ENCODE data around the gene KRT84. TPM values are rescaled to one million over a fixed set of nuclear protein-coding genes. Genes with fewer than 3 reads are reported as not detected.

The KRT84 gene
- total RNA-seq, 3 donors from 2014 or later (not counting 1 experiment from before 2014, with no cell fraction given), result not detected

DNA sequence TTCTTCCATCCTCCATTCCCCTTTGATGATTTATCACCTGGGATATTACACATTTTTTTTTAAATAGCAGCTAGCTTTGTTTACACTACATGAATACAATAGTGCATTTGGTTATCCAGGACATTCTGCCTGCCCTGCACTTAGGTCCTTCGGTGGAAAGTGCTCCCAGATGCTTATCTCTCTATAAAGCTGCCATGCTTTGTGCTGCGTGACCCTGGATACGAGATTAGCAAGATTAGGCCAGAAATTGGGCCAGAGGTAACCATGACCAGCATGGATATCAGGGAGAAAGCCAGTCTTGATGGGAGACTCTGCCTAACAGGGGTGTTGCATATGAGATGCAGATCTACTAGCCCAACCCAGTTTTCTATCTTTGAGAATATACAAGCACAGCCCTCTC, 52.1 kb downstream of the KRT84 start:
- peaks cover 0 to 4% of the 10 kb centered on the region in 2 donors for H3K9me3 Mint-ChIP-seq
- no peak overlapping the region for H3K4me3 Mint-ChIP-seq
- H3K4me1 Mint-ChIP-seq, result no peaks in the 10 kb centered on the region
- intact Hi-C loops (cut with micrococcal nuclease), result no loop called here
- Histone ChIP-seq H3K4me3 (ENCODE audit: low read length) (no peak overlapping the region), H3K36me3 (ENCODE audit: control insufficient read depth, insufficient read depth, low read length) (no peaks in the 10 kb centered on the region), H3K4me1 (ENCODE audit: control insufficient read depth, insufficient read depth, low read length) (no peaks in the 10 kb centered on the region), H3K27ac (ENCODE audit: low read length) (no peak overlapping the region), H3K9me3 (ENCODE audit: control insufficient read depth, insufficient read depth, low read length) (no peaks in the 10 kb centered on the region), H3K27me3 (ENCODE audit: control insufficient read depth, insufficient read depth, low read length) (peaks cover 6% of the 10 kb centered on the region)
- H3K27me3 Mint-ChIP-seq (ENCODE audit: low read depth in 2 of 2), result peaks cover 47% of the 10 kb centered on the region in 2 donors
- TF ChIP-seq, protein P1, sequence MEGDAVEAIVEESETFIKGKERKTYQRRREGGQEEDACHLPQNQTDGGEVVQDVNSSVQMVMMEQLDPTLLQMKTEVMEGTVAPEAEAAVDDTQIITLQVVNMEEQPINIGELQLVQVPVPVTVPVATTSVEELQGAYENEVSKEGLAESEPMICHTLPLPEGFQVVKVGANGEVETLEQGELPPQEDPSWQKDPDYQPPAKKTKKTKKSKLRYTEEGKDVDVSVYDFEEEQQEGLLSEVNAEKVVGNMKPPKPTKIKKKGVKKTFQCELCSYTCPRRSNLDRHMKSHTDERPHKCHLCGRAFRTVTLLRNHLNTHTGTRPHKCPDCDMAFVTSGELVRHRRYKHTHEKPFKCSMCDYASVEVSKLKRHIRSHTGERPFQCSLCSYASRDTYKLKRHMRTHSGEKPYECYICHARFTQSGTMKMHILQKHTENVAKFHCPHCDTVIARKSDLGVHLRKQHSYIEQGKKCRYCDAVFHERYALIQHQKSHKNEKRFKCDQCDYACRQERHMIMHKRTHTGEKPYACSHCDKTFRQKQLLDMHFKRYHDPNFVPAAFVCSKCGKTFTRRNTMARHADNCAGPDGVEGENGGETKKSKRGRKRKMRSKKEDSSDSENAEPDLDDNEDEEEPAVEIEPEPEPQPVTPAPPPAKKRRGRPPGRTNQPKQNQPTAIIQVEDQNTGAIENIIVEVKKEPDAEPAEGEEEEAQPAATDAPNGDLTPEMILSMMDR (IDR thresholded peaks at IDR 0.05), result no peak
- ATAC-seq, result no peak
- no peaks in the 10 kb centered on the region for H3K36me3 Mint-ChIP-seq
- no peak overlapping the region for H3K27ac Mint-ChIP-seq
- DNase-seq, result no peak
- WGBS (ENCODE audit: insufficient coverage), result 67% methylated on average over 3 of the region's 3 CpGs

DNA sequence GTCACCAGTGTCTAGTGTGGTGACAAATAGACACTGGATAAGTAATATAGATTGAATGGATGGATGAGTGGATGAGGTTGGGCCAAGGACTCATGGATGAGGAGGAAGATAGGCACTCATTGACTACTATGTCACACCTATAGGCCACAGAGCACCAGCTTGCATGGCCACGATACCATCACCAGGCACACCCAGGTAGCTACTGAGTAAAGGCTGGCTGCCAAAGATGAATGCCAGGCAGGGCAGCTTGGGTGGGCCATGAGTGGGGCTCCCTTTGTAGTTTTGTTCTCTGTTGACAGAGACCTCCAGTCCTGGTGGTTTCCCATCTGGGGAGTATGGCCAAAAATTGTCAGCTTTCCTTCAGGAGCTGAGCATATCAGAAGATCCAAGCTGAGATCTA, 53.1 kb downstream of the KRT84 start:
- Histone ChIP-seq H3K9me3 (ENCODE audit: control insufficient read depth, insufficient read depth, low read length) (no peaks in the 10 kb centered on the region), H3K4me1 (ENCODE audit: control insufficient read depth, insufficient read depth, low read length) (peaks cover 3% of the 10 kb centered on the region), H3K27ac (ENCODE audit: low read length) (no peak overlapping the region), H3K27me3 (ENCODE audit: control insufficient read depth, insufficient read depth, low read length) (peaks cover 6% of the 10 kb centered on the region), H3K4me3 (ENCODE audit: low read length) (no peak overlapping the region), H3K36me3 (ENCODE audit: control insufficient read depth, insufficient read depth, low read length) (no peaks in the 10 kb centered on the region)
- ATAC-seq (no peak), DNase-seq (no peak)
- H3K4me3 Mint-ChIP-seq, result no peak overlapping the region
- intact Hi-C loops (cut with micrococcal nuclease), result no loop called here
- peaks cover 44 to 50% of the 10 kb centered on the region in 2 donors for H3K27me3 Mint-ChIP-seq (ENCODE audit: low read depth in 2 of 2)
- H3K9me3 Mint-ChIP-seq, result peaks cover 0 to 4% of the 10 kb centered on the region in 2 donors
- peaks cover 4 to 5% of the 10 kb centered on the region in 2 donors for H3K4me1 Mint-ChIP-seq
- TF ChIP-seq, protein P1 (IDR thresholded peaks at IDR 0.05), result no peak
- H3K36me3 Mint-ChIP-seq, result no peaks in the 10 kb centered on the region
- 100% methylated on average over 1 of the region's 1 CpG for WGBS (ENCODE audit: insufficient coverage)
- H3K27ac Mint-ChIP-seq, result no peak overlapping the region

DNA sequence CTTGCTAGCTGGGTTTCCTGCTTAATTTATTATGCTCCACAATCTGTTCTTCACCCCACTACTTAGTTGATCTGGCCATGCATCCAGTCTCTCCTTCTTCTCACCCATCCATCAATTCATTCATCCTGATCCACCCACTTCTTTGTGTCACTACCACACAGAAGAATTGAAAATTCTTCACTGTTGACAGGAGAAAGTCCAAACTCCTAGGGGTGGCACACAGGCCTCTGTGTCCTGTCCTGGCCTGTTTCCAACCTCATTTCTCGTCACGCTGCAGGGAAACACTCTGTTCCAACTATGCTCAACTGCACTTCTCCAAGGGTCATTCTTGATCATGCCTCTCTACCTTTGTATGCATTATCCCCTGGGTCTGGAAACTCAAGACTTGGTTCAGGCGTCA, 53.6 kb downstream of the KRT84 start:
- Mint-ChIP-seq H3K4me1 (peaks cover 8 to 10% of the 10 kb centered on the region in 2 donors), H3K27me3 (ENCODE audit: low read depth in 2 of 2) (peaks cover 50 to 54% of the 10 kb centered on the region in 2 donors), H3K4me3 (no peak overlapping the region), H3K27ac (no peak overlapping the region), H3K9me3 (peaks cover 0 to 4% of the 10 kb centered on the region in 2 donors), H3K36me3 (no peaks in the 10 kb centered on the region)
- WGBS (ENCODE audit: insufficient coverage), result 93% methylated on average over 3 of the region's 3 CpGs
- Histone ChIP-seq H3K36me3 (ENCODE audit: control insufficient read depth, insufficient read depth, low read length) (no peaks in the 10 kb centered on the region), H3K4me1 (ENCODE audit: control insufficient read depth, insufficient read depth, low read length) (peaks cover 3% of the 10 kb centered on the region), H3K27ac (ENCODE audit: low read length) (no peak overlapping the region), H3K4me3 (ENCODE audit: low read length) (no peak overlapping the region), H3K27me3 (ENCODE audit: control insufficient read depth, insufficient read depth, low read length) (peaks cover 6% of the 10 kb centered on the region), H3K9me3 (ENCODE audit: control insufficient read depth, insufficient read depth, low read length) (no peaks in the 10 kb centered on the region)
- intact Hi-C loops (cut with micrococcal nuclease), result no loop called here
- TF ChIP-seq, protein P1 (IDR thresholded peaks at IDR 0.05), result no peak
- ATAC-seq, result no peak
- DNase-seq, result no peak

DNA sequence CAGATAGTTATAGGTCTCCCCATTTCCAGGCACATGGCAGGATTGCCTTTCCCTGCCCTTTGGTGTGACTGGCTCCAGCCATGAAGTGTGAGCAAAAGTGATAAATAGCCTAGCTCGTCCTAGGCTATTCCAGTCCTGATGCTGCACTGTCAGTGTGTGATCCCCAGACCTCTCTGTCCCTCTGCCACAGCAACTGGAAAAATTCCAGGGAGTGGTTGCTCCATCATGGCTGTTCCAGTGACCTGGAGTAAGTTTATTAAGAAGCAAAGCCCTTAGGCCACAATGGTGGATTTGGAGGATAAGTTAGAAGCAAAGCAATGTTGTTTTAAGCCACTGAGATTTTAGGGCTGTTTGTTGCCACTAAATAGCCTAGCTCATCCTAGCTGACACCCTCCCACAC, 54.4 kb downstream of the KRT84 start:
- peaks cover 6% of the 10 kb centered on the region for H3K27me3 ChIP-seq (ENCODE audit: control insufficient read depth, insufficient read depth, low read length)
- 70% methylated on average over 1 of the region's 1 CpG for WGBS (ENCODE audit: insufficient coverage)
- H3K4me3 Mint-ChIP-seq, result no peak overlapping the region
- H3K27ac ChIP-seq (ENCODE audit: low read length), result no peak overlapping the region
- no peak overlapping the region for H3K27ac Mint-ChIP-seq
- H3K9me3 Mint-ChIP-seq, result no peaks in the 10 kb centered on the region
- H3K4me3 ChIP-seq (ENCODE audit: low read length), result no peak overlapping the region
- no peaks in the 10 kb centered on the region for H3K9me3 ChIP-seq (ENCODE audit: control insufficient read depth, insufficient read depth, low read length)
- peaks cover 3% of the 10 kb centered on the region for H3K4me1 ChIP-seq (ENCODE audit: control insufficient read depth, insufficient read depth, low read length)
- peaks cover 51 to 59% of the 10 kb centered on the region in 2 donors for H3K27me3 Mint-ChIP-seq (ENCODE audit: low read depth in 2 of 2)
- ATAC-seq, result no peak
- TF ChIP-seq, protein P1 (IDR thresholded peaks at IDR 0.05), result no peak
- H3K36me3 Mint-ChIP-seq, result no peaks in the 10 kb centered on the region
- H3K4me1 Mint-ChIP-seq, result peaks cover 8 to 10% of the 10 kb centered on the region in 2 donors
- no peaks in the 10 kb centered on the region for H3K36me3 ChIP-seq (ENCODE audit: control insufficient read depth, insufficient read depth, low read length)
- DNase-seq, result no peak
- intact Hi-C loops (cut with micrococcal nuclease), result no loop called here
